GM12801 (cell line): Measurements from ENCODE around the gene TMA7B.

Experiments
- TF ChIP-seq, protein P1 (sequence below): IDR thresholded peaks from one replicate; pipeline ENCODE4 v1.5.1; 2011; ENCODE audit warnings: control low read depth; ENCODE audit not compliant: insufficient read length; ENCODE audit errors: extremely low read depth

The TMA7B gene

DNA sequence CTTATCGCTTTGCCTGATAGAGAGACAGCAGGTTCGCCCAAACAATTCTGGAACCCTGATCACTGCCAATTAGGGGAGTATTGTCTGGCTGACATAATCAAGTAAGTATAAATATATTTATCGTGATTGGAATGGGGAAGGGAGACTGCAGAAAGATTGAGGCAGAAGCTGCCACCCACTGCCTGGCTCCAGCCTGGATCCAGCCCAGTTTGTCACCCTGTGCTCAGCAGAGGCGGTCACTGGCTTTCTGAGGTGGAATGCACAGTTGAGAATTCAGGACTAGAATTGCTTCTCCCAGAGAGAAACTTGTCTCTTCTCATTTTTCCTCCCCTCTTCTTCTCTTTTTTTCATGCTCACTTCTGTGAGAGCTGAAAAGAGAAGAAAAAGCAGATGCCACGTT is 33.4 kb upstream of the TMA7B start:
- TF ChIP-seq, protein P1, sequence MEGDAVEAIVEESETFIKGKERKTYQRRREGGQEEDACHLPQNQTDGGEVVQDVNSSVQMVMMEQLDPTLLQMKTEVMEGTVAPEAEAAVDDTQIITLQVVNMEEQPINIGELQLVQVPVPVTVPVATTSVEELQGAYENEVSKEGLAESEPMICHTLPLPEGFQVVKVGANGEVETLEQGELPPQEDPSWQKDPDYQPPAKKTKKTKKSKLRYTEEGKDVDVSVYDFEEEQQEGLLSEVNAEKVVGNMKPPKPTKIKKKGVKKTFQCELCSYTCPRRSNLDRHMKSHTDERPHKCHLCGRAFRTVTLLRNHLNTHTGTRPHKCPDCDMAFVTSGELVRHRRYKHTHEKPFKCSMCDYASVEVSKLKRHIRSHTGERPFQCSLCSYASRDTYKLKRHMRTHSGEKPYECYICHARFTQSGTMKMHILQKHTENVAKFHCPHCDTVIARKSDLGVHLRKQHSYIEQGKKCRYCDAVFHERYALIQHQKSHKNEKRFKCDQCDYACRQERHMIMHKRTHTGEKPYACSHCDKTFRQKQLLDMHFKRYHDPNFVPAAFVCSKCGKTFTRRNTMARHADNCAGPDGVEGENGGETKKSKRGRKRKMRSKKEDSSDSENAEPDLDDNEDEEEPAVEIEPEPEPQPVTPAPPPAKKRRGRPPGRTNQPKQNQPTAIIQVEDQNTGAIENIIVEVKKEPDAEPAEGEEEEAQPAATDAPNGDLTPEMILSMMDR = no peak

DNA sequence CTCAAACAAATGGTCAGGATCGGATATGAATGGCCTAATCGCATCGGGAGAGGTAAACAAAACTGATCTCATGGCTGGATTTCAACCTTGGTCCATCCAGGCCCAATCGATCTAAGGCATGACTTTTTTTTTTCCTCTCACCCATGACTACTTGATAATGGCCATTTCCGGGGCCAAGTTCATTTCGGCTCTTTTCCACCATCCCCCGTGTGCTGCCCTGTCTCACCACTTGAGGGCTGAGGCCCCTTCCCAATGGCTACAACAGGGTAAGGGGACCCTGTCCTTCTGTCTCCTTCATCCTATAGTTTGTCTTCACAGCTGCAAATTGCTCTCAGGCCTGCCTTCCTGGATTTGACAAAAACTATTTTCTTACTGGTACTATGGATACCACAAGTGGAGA is 32.7 kb upstream of the TMA7B start:
- TF ChIP-seq, protein P1 = no peak

DNA sequence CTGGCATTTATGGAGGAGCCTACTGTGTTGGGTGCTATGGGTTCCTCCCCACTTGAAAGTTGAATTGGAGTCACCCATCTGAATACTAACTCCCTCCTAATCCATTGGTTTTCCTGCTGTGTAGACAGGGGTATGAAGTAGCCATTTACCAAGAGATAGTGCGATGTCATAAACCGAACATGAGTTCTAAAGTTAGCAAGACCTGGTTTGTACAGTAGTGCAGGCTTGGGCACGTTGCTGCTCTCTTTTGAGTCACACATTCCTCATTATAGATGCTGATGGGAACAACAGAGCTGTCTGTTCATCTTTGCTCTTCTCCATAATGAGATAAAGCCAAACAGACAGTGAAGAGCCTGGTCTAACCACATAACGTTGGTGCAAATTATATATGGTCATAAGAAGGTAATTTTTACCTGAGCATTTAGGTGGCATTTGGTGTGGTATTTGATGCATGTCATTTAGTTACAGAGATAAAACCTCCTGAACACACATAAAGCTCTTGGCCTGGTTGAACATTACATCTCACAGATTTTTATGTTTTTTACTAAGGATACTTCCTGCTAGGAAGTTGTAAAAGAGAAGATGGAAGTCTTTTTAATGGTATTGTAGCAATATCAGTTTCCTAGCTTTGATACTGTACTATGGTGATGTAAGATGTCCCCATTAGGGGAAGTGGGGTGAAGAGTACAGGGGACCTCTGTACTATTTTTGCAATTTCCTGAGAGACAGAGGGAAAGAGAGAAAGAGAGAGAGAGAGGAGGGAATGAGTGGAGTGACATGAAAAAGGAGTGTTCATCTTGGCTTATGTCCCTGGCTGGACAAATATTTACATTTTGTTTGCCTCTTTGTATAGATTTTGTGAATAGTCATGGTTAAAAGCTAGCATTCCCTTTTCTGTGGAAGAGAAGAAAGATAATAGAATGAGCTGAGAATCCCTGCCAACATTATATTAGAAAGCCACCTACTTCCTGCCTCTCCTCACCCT is 31.4 kb upstream of the TMA7B start:
- TF ChIP-seq, protein P1 = no peak

DNA sequence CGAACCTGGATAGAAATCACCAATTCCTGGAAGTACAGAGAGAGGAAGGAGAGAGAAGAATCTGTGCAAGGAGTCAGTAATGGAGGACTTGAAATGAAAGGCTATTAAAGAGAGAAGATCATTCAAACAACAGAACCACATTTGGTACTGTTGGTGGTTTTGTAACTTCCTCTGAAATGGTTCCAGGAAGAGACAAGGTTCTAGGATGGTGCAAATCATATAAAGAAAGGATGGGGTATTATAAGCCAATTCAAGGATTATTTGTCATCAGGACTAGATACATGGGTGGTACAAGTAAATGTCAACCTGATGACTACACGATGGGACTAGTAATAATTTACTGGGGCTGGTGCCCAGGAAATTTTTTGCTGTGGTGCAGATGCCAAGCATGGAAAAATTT is 28.9 kb upstream of the TMA7B start:
- TF ChIP-seq, protein P1 = no peak

DNA sequence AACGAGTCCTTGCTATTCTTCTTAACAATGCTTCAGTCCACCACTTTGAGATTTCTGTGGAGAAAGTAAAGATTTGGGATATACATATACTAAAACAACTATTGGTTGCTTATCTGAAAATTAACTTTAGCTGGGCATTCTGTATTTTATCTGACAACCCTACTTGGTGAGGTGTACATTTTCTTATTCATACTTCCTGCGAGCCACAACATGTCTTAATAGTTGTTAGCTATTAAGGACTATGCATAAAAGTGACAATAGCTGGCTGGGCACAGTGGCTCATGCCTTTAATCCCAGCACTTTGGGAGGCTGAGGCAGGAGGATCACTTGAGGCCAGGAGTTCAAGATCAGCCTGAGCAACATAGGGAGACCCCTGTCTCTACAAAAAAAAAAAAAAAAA is 28.0 kb upstream of the TMA7B start:
- TF ChIP-seq, protein P1 = no peak

DNA sequence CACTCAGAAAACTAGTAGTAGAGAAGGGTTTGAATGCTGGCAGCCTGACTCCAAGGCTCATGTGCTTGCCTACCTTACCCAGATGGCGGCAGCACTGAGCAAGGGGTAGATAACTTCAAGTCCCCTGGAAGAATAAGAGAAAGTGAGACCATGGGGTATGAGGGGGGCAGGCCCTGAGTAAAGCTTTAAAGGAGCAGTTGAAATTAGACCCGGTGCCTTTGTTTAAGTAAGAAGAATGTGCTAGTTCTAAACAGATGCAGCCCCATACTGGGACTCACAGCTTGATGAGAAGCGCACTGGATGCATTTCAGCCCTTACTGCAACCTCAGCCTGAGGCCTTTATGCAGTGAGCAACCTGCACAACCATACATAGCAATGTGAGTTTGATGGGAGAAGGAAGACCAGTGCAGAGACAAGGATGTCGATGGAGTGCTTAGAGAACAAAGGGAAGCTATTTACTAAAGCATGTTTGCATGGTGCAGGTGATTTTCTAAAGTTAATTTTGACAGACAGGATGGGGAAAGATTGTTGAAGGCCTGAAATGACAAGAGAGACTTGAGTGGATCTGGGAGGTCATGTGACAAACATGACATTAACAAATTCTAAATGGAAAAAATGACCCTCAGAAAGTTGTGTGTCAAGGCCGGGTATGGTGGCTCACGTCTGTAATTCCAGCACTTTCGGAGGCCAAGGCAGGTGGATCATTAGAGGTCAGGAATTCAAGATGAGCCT is 27.1 kb upstream of the TMA7B start:
- TF ChIP-seq, protein P1 = no peak

DNA sequence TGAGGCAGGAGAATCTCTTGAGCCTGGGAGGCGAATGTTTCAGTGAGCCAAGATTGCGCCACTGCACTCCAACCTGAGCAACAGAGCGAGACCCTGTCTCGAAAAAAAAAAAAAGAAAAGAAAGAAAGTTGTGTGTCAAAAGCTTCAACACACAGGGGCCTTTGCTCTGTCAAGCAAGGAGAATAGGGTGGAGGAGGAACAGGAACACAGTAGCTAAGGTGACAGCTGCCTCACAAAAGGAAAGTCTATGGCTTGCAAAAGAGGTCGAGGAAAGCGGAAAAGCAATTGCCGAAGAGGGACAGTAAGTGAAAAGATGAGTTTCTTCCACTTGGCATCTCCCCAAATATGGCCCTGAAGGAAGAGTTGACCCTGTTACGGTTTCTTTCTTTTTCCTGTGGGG is 26.5 kb upstream of the TMA7B start:
- TF ChIP-seq, protein P1 = no peak
